NCI-H1092 treated with DMSO at 0.1 percent for 48 hours (cell line): ENCODE measurements around the gene SP6.
A peak's percentile ranks its signal among the peaks of the same experiment; 100 is the strongest.

Source experiments
- DNase-seq: peaks from one replicate; lab custom pipeline; 2025; lab: John Stamatoyannopoulos, UW

Gene SP6

DNA sequence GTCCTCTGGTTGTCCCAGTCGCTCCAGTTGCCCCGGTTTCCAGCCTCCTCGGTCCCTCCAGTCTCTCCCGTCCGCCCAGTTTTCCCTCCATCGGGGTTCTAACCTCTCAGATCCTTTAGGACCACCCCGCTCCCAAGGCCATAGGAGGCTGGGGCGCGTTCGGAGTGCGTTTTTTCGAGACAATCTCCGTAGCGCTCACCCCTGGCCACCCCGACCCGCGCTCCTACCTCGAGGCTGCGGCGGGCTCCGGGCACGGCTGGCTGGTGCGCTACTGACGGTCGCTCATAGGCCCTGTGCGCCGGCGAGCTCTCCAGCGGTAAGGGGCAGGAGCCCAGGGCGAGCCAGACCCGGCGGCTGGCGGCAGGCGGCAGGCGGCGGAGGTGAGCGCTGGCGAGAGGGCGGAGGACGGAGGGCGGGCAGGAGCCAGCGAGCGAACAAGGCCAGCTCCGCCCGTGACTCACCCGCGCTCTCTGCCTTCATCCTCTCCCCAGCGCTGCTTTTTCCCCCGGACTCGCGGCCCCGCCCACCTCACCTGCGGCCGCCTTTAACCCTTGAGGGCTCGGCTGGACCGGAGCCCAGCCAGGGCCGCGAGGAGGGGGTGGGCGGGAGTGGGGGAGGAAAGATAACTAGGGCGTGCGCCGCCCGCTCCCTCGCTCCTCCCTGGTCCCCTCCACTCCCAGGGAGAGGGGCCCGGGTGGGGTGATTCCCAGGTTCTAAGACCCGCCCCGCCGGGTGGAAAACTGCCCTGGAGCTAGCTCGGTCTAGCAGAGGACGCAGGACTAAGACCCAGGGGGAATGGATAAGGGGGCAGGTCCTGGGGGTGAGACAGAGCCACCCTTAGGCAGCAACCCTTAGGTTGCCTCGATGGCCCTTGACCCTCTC is at the start of gene SP6:
Gene SP6, minus strand, starts transcription at position 472 of the 882 bp plus-strand sequence. CDS start 2,734 bp downstream, outside the sequence.
- DNase-seq: peak; percentile 63

DNA sequence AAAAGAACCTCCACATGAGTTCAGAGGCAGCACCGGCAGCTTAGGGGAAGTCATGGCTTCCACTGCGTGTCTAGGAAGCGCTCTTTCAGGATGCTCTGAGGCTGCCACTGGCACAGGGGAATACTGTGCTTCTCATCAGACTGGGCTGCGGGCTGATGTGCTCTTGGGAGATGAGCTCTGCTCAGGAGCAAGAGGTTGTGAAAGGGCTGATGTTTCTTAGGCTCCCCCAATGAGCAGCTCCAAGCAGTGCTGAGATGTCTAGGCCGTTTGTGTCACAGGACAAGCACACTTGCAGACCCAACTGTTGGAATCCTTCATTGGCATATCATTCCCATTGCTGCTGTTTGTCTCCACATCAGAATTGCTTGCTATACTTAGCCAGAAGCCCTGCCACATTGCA is 48.7 kb upstream of the SP6 start:
- no peak for DNase-seq

DNA sequence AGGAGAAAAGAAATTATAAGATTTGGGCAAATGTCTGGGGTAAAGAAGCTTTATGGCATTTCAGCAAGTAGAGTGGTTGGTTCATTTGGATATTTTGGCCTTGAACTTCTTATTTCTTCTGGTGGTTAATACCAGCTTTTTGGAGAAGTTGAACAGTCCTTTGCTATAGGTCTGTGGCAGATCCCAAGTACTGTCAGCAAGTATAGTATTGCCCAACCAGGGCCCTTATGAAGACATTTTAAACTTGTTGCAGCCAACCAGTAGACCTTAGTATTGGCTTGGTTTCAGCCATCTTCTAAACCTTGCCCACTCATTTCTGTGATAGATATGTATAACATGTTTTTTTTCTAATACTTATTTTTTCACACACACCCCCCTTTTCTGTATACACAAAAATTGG is 47.3 kb upstream of the SP6 start:
- DNase-seq: no peak

DNA sequence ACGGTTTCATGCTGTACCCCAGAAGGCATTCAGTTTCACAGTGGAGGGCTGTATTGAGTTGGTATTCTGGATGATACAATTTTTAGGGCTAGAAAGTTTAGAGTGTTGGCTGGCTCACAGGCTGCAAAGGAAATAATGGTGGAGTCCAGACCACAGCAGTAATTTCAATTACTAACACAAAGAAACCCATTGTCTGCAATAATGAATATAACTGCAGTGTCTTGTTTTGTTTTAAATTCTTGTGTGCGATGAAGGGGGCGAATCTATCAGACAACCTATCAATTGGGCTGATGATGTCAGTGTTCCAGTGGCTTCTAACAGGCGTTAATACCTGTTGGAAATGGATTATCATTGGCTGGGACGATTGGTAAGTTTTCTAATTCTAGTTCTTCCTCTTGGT is 46.6 kb upstream of the SP6 start:
- DNase-seq: no peak

DNA sequence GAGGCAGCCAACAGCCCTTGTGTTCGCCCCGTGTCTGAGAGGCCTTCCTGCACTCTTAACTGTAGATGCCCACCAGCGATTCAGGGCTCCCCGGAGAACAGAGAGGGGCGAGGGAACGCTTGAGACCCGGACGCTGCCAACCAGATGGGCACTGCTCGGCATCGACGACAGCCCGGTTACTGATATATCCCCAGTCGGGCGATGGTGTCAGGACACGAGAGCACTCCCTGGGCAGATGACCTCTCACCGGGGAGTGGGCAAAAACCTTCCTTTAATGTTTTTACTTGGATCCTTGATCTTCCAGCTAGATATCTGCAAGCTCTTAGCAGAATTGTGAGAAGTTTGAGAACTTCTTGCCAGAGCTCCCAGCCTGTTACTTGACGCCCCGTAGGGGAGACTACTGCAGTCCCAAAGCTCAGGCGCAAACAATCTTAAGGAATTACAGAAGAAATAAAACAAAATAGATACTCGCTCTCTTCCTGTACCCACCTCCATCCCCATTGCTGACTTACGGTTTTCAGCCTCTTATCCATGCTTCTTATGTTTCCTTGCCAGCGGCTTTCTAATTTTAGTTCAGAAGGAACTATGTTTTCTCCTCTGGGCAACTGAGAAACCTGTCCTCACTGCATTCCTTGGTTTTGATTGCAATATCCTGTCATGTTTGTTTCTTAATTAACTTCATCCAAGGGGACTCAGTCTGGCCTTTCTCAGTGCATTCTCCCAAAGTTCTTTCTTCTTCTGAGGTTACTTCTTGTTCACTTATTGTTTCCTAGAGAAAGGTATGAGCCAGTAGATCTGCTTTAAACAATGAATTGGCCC is 45.9 kb upstream of the SP6 start:
- DNase-seq: peak; percentile 75

DNA sequence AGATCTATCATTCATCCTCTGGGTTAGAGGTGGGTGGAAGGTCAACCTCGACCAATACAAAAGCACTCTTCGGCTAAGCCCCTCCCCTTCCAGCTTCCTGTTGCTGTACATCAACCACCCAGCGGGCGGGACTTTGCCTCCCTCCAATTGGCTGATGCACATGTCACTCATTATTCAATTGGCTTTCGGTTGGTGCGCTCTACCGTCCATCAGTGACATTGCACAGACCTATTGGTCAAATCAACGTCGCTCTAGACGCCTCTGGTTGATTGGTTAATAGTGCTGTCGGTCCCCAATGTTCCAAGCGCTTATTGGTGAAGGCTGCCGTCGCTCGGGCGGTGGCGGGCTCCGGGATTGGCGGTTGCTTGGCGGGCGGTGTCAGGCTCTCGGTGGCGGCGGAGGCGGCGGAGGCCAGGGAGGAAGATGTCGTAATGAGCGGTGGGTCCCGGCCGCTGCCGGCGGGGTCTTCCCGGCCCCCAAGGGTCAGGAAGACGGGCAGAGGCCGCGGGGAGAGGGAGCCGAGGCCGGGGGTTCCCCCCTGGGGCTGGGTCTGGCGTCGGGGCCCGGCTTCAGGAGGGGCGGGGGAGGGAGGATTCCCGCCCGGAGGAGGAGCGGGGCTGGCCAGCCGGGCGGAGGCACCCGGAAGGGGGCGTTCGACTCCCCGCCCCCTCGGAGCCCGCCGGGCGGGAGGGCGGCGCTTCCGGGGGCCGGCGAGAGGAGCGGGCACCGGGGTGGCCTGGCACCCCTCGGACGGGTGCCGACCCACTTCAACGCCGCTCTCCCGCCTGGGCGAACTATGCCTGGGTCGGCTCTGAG is 45.1 kb upstream of the SP6 start, which contains the start of gene SP2:
Gene SP2, plus strand, starts transcription at position 381 of the 816 bp plus-strand sequence. Its CDS starts 51 bp downstream, at position 432.
- DNase-seq: peak; percentile 100

DNA sequence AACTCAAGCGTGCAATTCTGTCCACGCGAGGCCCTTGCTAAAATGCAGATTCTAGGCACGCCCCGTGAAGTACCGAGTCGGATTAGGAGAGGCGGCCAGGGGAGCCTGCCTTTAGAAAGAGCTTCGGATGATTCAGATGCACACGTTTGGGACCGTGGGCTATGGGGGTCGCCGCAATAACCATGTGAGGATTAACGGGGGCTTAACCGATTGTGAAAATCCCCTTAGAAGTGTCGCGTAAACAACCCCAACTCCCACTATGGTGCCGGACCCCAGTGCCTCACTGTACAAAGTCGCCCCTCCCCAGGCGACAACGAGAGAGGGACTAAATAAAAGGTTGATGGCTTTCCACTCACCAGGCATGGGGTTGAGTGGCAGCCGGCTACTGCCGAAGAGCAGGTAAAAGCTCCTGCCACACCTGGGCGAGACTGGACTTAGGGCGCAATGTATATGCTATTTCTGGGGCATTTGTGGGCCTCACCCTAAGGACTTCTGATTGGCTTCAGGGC is 44.4 kb upstream of the SP6 start:
- DNase-seq: no peak

DNA sequence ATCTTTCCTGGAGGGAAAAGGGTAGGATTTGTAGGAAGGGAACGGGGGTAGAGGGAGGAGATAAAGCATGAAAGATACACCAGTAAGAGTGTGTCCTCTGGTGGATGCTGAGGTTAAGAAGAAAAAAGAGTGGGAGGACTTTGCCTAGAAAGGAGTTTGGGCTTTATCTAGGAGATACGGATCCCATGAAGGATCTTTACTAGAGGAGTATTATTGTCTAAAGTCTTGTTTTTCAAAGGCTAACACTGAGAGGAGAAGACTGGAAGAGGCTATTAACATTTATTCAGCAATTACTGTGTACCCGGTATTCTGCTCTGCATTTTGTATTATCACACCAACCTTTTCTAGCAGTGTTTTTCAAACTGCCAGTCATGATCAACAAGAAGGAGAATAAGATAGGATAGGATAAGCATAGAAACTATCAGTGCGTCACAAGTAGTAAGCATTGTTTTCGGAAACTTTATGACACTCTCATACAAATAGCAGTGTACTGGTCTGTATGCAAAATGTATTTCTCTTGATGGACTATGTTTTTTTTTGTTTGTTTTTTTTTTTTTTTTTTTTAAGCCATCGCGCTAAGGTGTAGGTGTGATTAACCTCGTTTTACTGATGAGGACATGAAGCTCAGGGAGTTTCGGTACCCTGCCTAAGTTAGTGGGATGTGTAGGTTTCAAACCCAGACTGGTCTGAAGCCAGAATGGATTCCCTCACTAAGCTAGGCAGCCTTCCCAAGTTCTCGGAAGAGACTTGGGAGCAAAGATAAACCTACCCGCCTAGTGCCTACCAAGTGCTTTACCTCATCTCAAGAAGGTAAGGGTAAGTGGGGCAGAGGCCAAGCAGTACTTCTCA is 43.8 kb upstream of the SP6 start:
- DNase-seq: no peak

DNA sequence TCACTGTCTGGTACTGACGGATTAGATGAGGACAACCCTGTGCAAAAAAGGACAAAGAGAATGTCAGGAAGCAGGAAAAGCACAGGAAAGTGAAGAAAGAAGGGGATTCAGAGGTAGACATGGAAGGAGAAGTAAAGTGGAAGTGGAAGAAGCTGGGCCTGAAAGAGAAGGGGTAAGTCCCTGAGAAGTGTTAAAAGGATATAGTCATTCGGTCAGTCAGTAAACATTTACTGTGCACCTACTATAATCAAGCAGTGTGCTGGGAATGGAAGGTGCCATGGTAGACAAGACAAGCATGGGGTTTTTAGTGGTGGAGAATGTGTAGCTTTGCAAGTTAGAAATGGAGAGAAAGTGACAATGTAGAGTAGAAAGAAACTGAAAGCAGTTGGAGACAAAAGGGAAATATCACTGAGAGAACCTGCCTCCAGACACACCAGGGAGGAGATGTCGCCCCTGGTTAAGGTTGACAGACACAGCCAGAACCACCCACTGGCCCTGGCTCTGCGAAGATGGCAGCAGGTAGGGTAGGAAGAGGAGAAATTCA is 40.7 kb upstream of the SP6 start:
- DNase-seq: no peak

DNA sequence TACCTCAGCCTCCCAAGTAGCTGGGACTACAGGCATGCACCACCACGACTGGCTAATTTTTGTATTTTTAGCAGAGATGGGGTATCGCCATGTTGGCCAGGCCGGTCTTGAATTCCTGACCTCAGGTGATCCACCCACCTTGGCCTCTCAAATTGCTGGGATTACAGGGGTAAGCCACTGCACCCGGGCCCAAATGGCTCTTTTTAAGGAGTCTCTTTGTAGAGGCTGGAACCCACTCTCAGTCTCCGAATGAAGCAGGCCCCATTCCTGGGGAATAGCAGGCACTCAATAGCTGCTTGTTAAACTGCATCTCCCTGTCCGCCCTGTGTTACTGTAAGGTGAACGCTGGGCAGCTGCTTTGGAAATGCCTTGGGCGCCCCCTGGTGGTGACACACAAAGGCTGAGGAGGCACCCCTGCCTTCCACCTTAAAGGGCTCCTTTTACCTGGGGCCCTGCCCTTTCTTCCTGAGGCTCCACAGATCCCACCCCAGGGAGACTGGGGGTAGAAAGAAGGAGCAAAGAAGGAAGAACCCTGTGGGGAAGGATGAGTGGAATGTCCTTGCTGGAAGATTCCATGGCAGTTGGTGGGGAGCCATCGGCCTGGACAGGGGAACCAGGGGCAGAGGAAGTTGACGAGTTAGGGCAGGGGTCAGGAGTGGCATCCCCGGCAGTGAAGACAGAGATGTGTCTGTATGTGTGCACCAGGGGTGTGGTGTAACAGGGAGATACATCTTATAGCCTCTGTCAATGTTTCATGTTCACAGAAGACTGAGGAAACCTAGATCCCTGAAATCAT is 39.0 kb upstream of the SP6 start:
- peak; percentile 61 for DNase-seq

DNA sequence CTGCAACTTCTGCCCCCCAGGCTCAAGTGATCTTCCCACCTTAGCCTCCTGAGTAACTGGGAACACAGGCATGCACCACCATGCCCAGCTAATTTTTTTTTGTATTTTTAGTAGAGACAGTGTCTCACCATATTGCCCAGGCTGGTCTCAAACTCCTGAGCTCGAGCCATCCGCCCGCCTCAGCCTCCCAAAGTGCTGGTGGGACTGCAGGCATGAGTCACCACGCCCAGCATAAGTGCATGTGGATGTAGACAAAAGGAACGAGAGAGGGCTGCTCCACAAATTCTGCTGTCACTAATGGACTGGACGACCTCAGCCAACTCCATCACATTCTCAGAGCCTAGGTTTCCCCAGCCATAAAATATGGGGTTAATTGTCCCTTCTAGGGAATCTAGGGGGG is 37.3 kb upstream of the SP6 start:
- DNase-seq: no peak

DNA sequence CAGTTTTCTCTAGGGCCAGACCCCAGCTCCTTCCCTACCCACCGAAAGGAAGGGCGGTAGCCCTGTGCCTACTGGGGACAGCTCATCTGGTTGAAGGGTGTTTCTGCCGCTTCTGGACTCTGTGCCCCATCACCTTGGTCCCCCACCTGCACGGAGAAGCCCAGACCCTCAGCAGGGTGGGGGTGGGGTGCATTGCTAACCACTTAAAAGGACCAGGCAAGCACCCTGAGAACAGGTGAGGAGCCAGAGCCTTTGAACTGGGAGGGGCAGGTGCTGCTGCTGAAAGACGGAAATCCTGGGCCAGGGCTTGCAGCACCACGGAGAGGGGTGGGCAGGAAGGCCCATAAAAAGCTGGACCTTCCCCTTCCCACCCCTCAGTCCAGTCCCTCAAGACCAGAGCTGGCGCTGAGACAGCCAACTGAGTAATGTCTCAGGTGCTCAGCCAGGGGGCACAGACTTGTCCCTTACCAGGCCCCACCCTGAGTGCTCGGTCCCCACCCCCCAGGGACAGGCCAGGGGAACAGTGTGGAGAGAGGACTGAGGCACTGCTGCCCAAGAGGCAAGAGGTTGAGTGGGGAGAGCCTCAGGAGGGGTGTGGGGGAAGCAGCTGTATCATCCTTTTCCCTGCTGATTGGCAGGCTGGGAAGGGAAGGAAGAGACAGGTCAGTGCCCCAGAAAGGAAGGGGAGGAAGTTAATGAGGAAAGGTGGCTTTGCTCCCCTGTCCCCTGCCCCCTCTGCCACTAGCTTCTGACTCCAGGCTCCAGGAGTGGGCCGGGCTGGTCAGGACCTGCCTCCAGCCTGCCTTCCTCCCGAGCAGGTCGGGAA is 34.2 kb upstream of the SP6 start:
- no peak for DNase-seq

DNA sequence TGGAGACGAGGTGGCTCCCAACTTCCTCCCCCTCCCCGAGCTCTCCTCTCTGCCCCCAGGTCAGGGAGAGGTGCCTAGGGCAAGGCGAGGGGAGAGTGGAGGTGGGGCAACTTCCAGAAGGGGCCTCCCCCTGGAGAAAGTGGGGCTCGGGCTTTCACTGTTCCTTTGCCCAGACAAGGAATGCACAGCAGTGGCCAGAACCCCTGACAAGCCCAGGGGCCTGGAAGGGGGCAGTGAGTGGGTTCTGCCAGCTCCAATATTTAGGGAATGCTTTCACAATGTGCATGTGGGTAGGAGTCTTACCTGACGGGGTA is 33.4 kb upstream of the SP6 start:
- DNase-seq: no peak

DNA sequence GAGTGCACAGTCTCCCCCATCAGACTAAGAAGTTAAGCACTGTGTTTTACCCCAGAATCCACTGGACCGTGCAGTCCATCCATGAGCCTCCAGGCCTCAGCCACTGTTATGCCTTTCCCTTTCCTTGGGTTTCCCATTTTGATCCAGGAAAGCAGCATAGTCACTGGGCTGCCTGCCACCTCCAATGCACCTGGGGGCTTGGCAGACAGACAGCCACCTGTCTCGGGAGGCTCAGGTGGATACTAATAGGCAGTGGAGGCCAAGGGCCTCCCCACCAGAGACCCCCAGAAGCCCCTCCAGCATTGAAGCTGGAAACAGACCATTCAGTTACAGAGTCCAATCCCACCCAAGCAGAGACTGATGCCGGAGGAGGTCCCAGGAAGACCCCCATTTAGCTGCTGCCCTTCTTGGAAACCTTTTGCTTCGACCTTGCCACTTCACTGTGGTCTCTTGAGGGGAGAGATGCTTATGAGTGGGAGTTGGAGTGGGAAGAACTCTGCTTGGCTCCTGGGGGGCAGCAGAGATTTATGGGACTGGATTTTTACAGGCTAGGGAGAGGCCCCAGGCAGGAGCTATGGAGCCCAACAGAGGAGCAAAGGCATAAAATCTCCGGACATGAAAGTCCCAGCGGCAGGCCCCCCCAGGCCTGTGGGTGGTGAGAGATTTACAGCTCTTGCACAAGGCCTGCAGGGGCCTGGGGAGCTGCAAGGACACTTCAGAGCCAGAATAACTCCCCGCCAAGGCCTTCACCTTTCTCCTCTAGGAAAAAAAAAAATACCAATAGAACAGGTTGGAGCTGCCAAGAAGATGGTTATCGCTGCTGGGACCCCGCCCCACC is 32.8 kb upstream of the SP6 start:
- no peak for DNase-seq

DNA sequence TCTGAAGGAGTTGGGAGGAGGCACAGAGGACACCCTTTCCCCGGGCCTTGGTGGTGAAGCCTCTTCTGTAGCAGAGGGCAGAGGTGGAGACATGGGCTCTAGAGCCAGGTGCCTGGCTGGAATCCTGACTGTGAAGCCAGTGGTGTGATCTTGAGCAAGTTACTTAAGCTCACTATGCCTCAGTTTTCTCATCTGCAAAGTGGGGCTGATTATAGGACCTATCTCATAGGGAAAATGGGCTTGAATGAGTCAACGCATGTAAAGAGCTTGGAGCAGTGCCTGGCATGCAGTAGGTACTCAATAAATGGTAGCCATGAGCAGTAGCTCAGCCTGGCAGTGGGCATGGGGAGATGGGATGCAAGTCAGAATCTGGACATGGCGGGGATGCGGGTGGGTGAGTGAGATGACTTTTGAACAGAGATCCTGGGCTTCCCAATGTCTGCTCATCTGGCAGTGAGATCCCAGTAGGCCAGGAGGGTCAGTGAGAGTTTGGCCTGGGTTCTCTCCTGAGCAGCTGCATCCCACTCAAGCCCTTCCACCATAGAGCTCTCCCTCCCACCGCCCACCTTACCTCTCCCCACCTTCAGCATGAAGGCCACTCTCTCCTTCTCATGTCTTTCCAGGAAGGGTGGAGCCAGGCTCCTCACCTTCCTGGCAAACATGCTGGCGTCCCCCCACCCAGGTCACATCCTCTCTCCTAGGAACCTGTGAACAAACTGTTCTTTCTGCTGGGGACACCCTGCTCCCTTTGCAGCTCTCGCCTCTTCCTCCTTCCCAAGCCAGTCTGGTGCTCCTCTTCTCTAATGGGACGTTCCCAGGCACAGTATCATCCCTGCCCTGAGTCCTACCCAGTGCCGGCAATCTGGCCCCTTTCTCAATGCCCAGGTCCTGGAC is 32.0 kb upstream of the SP6 start:
- no peak for DNase-seq

DNA sequence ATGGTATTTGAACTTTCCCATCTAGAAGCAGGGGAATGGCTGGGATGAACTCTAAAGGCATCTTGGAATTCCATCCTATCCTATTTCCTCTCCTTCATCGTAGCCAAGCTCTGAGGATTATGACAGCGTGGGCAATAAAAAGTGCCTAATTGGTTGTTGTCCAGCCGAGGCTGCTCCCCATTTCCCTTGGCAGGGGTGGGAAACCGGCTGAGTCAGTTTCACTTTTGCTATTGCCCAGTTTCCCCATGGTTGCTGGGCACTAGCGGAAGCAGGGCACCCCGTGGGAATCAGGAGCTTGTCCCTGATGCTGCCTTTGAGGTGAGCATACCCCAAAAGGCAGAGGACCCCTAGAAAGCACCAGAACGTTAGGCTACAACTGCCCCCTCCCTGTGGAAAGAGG is 31.3 kb upstream of the SP6 start:
- DNase-seq: no peak

DNA sequence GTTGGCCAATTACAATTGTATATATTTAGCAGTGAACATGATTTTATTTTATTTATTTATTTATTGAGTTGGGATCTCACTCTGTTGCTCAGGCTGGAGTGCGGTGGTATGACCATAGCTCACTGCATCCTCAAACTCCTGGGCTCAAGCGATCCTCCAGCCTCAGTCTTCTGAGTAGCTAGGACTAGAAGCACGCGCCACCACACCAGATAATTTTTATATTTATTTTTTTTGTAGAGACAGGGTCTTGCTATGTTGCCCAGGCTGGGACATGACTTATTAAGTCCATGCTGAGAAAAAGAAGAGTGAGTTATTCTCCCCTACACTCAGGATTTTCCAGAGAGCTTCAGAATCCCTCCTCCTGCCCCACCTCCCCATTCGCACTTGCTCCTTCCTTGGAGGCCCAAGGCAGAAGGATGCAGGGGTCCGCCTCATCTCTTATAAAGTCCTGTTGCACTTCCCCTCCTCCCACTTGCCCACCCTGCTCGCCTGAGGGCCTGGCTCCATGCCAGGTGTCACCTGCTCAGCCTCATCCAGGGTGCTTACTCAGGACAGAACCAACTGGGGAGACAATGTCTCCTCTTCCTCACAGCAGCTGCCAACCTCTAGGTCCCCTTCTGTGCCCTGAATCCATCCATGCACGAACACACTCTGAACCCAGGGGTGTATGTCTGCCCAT is 29.0 kb upstream of the SP6 start:
- no peak for DNase-seq
